Right atrium auricular region (tissue), 2 donors: ENCODE data around the gene RPL22. TPM values are rescaled to one million over a fixed set of nuclear protein-coding genes. Genes with fewer than 3 reads are reported as not detected.

Source experiments
- DNase-seq: peaks from one replicate; pipeline ENCODE4 v3.0.0-alpha.2; 2019; ENCODE audit warnings: low spot score
- H3K27ac ChIP-seq, 2 donors: fragments of 200-600 bp; sonication (generic); 1 replicate in 1 of 2; 2 replicates in 1 of 2; pipeline ENCODE4 v1.5.1; 2016 to 2019
- H3K27me3 ChIP-seq, 2 donors: fragments of 200-600 bp; sonication (generic); one replicate each; pipeline versions ENCODE4 v1.5.1 to v1.6.0; 2017 to 2019
- H3K36me3 ChIP-seq: fragments of 200-600 bp; sonication (generic); one replicate; pipeline ENCODE4 v1.5.1; 2016
- H3K4me1 ChIP-seq, 2 donors: fragments of 200-600 bp; sonication (generic); one replicate each; pipeline versions ENCODE4 v1.5.1 to v1.6.0; 2017 to 2019
- H3K4me3 ChIP-seq, 2 donors: fragments of 200-600 bp; sonication (generic); 1 replicate in 1 of 2; 2 replicates in 1 of 2; pipeline ENCODE4 v1.5.1; 2017 to 2019; ENCODE audit warnings: mild to moderate bottlenecking in 1 of 2, moderate library complexity in 1 of 2
- H3K9me3 ChIP-seq, 2 donors: fragments of 200-600 bp; sonication (generic); one replicate each; pipeline ENCODE4 v1.5.1; 2019
- CTCF ChIP-seq, 2 donors: fragments of 200-600 bp; sonication (generic); IDR thresholded peaks; one replicate each; pipeline ENCODE4 v1.5.1; 2019; ENCODE audit warnings: antibody characterized with exemption in 2 of 2
- total RNA-seq, 2 donors: library from RNA; depleted of rRNA; stranded (reverse); fragments of >200 nt; gene quantifications; one replicate each; pipeline ENCODE4 v1.1.0, GENCODE V29; 2016

The RPL22 gene
- total RNA-seq, 2 donors from 2014 or later: 75.4 to 115 TPM

GRCh38 chr1:6241107-6241886, 41.9 kb upstream of the RPL22 start:
- Histone ChIP-seq H3K9me3 (no peaks in the 10 kb centered on the region), H3K27me3 (peaks cover 28 to 47% of the 10 kb centered on the region in 2 donors), H3K27ac (no peak overlapping the region), H3K4me3 (no peak overlapping the region), H3K4me1 (peaks cover 0 to 27% of the 10 kb centered on the region in 2 donors), H3K36me3 (no peaks in the 10 kb centered on the region)
- no peak for DNase-seq
- TF ChIP-seq CTCF (IDR thresholded peaks at IDR 0.05): no peak

DNA sequence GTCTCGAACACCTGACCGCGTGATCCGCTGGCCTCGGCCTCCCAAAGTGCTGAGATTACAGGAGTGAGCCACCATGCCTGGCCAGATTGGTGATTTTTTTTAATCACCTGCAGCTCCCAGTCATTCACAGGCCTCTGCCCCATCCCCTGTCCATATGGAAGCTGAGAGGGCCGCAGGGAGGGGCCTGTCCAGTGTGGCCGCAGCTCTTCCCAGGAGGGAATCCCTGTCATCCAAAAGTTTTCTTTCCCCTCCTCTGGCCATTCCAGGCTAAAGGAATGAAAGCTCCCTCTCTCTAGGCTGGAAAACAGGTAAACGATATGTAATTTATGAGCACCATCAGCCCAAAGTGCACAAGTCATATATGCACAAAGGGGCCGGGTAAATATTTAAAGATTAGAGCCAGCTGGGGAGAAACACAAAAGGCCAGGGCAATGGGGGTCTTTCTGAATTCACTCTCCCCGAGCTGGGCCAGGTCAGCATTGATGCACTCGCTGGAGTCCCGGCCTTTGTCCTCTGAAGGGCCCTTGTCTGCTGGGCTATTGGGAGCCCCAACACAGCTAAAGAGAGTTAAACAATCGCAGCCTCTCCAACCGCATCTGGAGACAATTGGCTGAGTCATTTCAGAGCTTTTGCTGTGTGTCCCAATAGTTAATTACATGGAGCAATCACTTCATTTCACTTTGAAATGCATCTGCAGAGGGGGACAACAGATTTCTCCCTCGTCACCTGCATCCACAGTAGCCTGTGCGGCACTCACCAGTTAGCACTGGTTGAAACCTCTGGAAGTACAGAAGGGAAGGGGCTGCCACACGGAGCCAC, 40.8 kb upstream of the RPL22 start:
- no peak overlapping the region for H3K27ac ChIP-seq
- peaks cover 0 to 20% of the 10 kb centered on the region in 2 donors for H3K4me1 ChIP-seq
- H3K36me3 ChIP-seq: no peaks in the 10 kb centered on the region
- H3K4me3 ChIP-seq: no peak overlapping the region
- no peaks in the 10 kb centered on the region for H3K9me3 ChIP-seq
- no peak for TF ChIP-seq CTCF (IDR thresholded peaks at IDR 0.05)
- DNase-seq: no peak
- H3K27me3 ChIP-seq: peaks cover 22 to 35% of the 10 kb centered on the region in 2 donors

GRCh38 chr1:6239213-6239752, 39.9 kb upstream of the RPL22 start:
- no peak for TF ChIP-seq CTCF (IDR thresholded peaks at IDR 0.05)
- Histone ChIP-seq H3K27ac (no peak overlapping the region), H3K36me3 (no peaks in the 10 kb centered on the region), H3K9me3 (no peaks in the 10 kb centered on the region), H3K4me1 (peaks cover 0 to 28% of the 10 kb centered on the region in 2 donors), H3K27me3 (peaks cover 22 to 34% of the 10 kb centered on the region in 2 donors), H3K4me3 (no peak overlapping the region)
- DNase-seq: no peak

GRCh38 chr1:6237093-6237492, 37.7 kb upstream of the RPL22 start:
- Histone ChIP-seq H3K27ac (no peak overlapping the region), H3K9me3 (no peaks in the 10 kb centered on the region), H3K4me3 (no peak overlapping the region), H3K4me1 (peaks cover 0 to 40% of the 10 kb centered on the region in 2 donors), H3K27me3 (peaks cover 9 to 12% of the 10 kb centered on the region in 2 donors), H3K36me3 (peaks cover 15% of the 10 kb centered on the region)
- no peak for DNase-seq
- no peak for TF ChIP-seq CTCF (IDR thresholded peaks at IDR 0.05)

DNA sequence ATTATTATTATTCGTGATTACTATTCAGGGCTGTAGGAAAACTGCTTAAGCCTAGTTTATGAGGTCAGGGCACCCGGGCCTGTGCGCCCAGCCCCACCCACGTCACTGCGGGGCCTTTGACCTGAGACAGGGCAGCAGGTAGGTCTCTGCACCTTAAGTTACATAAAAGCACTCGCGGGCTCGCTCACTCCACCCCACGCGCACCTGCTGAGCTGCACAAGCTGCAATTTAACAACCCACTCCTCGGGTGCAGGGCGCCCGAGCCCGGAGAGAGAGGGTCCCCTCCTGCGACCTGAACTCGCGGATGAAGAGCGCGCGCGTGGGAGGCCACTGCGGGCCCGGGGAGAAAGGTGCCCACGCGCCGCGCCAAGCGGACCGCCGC, 35.9 kb upstream of the RPL22 start:
- no peak for TF ChIP-seq CTCF (IDR thresholded peaks at IDR 0.05)
- Histone ChIP-seq H3K4me1 (peaks cover 0 to 33% of the 10 kb centered on the region in 2 donors), H3K9me3 (no peaks in the 10 kb centered on the region), H3K4me3 (peak overlapping the region; percentile 61 to 68), H3K27ac (peak overlapping the region; percentile 40 to 59), H3K36me3 (peaks cover 32% of the 10 kb centered on the region), H3K27me3 (no peaks in the 10 kb centered on the region)
- DNase-seq: no peak
